Uterus (tissue), 2 donors: ENCODE results near the gene FHDC1.

ENCODE experiments used
- POLR2A ChIP-seq, 2 donors: fragments of 450-650 bp; IDR thresholded peaks; one replicate each; pipeline ENCODE4 v1.6.1; 2016; ENCODE audit warnings: antibody characterized with exemption in 2 of 2, mild to moderate bottlenecking in 1 of 2, moderate library complexity in 1 of 2
- TF ChIP-seq, protein P1 (sequence below), 4 experiments: fragments of 200-600 bp in 2 of 4; fragments of 450-650 bp in 2 of 4; sonication (generic) in 2 of 4; IDR thresholded peaks; one replicate each; pipeline ENCODE4 v1.5.1; 2016 to 2019; ENCODE audit warnings: antibody characterized with exemption in 4 of 4, mild to moderate bottlenecking in 2 of 4, moderate library complexity in 1 of 4

GRCh38 chr4:153024466-153024865 is 88.3 kb downstream of the FHDC1 start:
- TF ChIP-seq, protein P1, sequence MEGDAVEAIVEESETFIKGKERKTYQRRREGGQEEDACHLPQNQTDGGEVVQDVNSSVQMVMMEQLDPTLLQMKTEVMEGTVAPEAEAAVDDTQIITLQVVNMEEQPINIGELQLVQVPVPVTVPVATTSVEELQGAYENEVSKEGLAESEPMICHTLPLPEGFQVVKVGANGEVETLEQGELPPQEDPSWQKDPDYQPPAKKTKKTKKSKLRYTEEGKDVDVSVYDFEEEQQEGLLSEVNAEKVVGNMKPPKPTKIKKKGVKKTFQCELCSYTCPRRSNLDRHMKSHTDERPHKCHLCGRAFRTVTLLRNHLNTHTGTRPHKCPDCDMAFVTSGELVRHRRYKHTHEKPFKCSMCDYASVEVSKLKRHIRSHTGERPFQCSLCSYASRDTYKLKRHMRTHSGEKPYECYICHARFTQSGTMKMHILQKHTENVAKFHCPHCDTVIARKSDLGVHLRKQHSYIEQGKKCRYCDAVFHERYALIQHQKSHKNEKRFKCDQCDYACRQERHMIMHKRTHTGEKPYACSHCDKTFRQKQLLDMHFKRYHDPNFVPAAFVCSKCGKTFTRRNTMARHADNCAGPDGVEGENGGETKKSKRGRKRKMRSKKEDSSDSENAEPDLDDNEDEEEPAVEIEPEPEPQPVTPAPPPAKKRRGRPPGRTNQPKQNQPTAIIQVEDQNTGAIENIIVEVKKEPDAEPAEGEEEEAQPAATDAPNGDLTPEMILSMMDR (IDR thresholded peaks at IDR 0.05), result no peak
- no peak for TF ChIP-seq POLR2A (IDR thresholded peaks at IDR 0.05)
